Bone marrow (tissue), 2 donors: ENCODE data around the gene SNAPC4.
"Not testable (repeated sequence)": the region's sequence is repeated elsewhere in the genome, so short reads cannot be mapped to it uniquely, and the experiment has no call there.

ENCODE experiments used
- DNase-seq, 2 donors: peaks; one replicate each; lab custom pipeline; 2025; lab: John Stamatoyannopoulos, UW

Gene SNAPC4

DNA sequence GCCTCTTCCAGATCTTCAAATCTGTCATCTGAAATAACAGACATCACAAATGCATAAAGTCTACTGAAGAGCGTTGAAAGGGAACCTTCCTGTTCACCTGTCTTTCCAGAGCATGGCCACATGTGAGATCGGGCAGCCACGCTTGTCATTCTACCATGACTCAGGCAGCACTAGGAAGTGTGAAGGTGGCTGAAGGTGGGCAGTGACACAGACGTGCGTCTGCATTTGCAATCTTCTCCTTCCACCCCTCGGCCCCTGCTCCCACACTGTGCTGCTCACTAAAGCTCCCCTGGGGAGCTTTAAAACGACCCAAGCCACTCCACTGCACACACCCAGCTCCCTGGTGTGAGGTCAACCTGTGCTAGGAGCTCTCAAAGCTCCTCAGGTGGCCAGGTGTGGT lies 7.9 kb upstream of the SNAPC4 start:
- no peak for DNase-seq

- DNase-seq: not testable (repeated sequence)
Measured at GRCh38 chr9:136407061-136407460, 7.1 kb upstream of the SNAPC4 start.

DNA sequence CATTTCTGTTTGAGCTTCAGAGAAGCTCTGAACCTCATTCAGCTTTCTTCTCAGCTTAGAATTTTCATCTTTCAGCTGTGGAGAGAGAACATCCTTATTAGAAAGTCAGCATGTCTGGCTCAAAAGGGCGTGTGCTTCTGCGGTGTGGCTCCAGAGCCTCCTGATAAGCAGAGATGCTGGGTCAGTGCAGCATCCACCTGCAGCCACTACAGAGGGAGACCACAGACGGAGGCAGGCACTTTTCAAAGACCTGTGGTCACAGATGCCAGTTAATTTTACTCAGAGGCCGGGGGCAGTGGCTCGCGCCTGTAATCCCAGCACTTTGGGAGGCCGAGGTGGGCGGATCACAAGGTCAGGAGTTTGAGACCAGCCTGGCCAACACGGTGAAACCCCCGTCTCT lies 5.9 kb upstream of the SNAPC4 start:
- not testable (repeated sequence) for DNase-seq

GRCh38 chr9:136405481-136405880 lies 5.5 kb upstream of the SNAPC4 start:
- no peak for DNase-seq

DNA sequence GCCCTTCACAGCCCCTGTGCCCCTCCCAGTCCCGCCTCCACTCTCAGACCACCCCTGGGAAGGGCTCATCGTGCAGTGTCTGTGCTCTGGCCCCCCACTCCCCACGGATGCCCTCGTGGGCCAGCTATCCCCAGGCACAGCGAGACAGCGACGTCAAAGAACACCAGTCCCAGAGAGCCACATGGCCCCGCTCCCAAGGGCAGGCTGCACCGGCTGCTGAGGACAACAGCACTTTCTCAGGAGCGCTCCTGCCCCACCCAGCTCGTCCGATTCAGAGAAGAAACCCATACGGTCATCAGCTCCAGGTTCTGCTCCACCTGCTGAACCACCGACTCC lies 4.8 kb upstream of the SNAPC4 start:
- no peak for DNase-seq

DNA sequence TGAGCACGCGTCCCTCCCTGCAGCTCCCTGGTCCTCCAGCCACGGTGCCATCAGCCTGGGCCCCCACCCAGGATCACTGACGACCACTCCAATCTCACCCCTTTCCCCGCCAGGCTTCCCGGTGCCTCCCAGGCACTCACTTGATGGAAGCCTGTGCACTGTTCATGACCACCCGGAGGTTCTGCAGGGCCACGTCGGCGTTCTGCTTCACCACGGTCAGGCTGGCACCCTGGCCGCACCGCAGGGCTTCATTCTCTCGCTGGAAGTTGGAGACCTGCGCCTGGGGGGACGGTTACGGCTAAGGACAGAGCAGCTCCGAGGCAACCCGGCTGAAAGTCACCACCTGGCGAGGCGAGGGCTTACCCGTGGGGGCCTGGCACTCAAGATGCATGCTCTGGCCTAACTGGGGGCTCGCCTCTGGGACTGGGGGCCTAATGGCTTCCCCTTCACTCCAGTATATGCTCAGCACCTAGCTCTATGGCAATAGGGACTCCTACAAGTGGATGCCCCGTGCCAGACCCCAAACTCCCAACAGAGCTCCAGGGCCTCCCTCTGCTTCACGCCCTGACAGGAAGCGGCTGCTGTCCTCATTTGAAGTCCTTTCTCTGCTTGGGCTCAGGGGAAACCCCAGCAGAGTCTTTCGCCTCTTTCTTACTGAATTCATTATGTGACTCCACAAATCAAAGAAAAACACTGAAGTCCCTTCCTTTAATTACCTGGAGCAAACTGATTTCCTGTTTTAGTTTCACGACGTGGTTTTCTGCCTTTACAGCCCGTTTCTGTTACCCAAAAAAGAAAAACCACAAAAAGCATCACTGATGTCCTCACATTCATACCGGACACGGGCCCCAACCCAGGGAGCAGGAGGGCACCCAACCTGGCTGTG lies 4.2 kb upstream of the SNAPC4 start:
- DNase-seq: no peak

GRCh38 chr9:136403538-136403914 lies 3.6 kb upstream of the SNAPC4 start:
- DNase-seq: no peak

GRCh38 chr9:136402067-136402466 lies 2.1 kb upstream of the SNAPC4 start:
- no peak for DNase-seq

DNA sequence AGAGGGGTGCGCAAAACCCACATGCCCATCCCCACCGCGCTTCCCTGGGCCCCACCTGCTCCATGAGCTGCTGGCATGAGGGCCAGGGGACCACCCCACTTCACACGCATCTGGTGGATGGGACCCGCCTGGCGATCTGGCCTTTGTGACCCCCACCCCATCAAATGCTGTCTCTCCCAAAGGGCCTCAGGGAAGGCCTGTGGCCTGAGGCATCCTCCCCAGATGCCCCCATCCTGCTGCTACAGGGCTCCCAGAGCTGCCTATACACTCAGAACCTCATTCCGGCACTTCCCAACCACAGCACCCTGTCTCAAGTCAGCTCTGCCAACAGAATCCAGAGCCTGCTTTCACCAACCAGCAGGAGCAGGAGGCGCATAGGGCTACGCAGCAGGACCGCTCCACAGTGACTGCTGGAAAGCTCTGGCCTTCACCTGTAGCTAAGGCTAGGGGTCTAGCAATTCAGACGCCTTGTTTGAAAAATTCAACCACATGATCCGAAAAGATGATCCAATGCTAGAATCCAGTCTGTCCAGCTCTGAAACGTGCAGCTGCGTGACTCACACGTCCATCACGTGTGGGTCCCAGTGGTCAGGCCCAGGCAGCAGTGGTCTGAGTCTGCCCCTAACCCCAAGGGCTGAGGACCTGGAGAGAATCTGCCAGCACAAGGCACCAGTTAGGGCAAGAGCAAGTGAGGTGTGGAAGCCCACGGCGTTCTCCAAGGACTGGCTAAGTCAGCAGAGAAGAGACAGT lies 1.4 kb upstream of the SNAPC4 start:
- no peak for DNase-seq

DNA sequence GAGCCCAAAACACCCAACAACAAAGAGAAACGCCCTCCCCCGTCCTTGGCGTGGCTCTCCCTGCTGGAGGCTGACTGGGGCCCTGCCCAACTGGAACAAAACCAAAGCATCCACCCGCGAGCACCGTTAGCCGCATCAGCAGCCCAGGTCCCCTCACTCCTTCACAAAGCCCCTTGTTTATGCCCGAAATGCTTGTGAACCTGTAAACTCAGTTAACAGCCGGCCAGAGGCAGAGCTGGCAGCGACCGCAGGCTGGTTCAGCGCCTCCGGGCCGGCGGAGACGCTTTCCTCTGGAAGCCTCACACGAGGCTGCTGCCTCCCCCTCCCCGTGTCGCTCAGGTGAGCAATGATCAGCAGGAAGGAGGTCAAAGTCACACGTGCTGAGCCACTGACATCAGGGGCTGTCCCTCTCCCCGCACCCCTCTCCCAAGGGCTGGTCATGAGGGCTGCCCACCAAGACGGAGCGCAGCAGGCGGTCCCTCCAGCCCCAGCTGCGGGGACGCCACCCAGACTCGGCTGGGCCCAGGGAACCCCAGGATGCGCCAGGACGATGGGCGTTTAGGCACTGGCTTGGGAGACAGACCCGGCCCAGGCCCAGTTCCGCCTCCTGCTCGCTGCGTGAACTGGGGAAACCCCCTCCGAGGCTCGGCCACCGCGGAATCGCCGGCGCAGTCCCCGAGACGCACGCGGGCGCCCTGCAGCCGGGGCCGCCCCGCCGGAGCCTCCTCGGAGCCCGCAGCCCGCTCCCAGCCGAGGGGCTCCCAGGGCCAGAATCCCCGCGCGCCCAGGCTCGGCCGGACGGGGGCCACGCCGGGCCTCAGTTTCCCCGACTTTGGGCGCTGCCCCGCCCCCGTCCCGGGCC lies 563 bp downstream of the SNAPC4 start:
- DNase-seq: peak in 1 of 2 donors; percentile 25

DNA sequence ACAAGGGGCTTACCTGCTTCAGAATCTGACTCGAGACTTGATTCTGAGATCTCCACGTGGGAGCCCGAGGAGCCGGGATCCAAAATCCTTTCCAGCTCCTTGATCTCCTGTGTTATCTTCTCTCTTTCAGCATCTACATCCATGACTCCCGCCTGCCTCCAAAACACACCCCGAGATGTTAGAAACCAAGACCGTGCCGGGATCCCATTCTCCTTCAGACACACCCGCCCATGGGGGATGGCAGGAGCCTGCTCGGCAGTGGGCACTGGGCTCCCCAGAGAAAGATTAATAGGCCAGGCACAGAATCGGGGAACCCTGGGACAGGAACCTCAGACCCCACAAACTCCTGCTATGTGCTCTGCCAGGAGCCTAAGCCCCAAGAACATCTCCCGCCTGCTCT lies 1.7 kb downstream of the SNAPC4 start:
- DNase-seq: no peak

DNA sequence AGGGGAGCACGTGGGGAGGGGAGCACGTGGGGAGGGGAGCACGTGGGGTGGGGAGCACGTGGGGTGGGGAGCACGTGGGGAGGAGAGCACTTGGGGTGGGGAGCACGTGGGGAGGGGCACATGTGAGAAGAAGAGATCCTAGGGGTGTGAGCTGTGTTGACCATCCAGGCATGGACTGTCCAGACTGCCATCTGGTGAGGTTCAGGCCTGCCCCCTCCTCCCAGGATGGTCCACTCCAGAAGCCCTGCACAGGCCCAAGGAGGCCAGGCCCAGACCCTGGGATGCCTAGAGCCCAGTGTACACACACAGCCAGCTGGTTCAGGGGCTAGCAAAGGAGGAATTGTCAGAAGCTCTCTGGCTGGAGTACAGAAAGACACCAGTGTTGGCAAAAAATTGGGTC lies 2.3 kb downstream of the SNAPC4 start:
- DNase-seq: no peak

- DNase-seq: no peak
Measured at GRCh38 chr9:136396219-136396515, 3.8 kb downstream of the SNAPC4 start.

DNA sequence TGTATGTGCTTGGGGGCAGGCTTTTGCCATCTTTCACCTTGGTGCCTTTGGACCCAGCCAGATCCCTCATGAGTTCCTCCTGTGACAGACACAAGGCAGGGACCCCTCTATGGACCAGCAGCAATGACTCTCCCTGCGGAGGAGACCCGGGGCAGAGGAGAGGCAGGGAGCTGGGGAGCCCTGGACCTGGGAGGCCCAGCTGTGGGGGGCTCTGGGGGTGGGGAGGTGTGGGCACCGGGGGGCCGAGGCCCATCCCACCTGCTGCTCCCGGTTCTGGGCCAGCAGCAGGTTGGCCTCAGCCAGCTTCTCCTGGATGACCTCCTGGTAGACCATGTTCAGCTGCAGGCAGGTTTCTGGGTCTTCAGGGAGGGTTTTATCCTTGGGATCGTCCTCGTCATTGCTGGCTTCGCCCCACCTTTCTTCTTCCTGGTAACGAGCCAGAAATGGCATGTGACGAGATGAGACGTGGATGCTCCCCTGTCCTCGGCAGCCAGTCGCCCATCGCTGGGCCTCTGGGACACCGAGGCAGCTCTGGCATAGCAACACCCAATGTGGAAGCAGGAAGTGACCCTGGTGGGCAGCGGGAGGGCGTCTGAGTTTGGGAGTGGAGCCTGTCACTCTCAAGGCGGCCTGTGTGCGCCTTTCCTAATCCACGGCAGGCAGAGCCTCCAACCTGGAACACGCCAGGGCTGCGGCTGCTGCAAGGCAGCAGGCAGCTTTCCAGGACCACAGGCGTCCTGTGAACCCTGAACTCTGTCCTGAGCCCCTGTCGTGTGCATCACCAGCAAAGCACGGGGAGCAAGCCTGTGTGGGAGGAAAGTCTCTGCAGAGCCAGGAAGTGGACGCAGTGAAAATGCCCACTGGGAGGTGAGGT lies 4.4 kb downstream of the SNAPC4 start:
- no peak for DNase-seq

- DNase-seq: no peak
Measured at GRCh38 chr9:136395020-136395340, 5.0 kb downstream of the SNAPC4 start.

DNA sequence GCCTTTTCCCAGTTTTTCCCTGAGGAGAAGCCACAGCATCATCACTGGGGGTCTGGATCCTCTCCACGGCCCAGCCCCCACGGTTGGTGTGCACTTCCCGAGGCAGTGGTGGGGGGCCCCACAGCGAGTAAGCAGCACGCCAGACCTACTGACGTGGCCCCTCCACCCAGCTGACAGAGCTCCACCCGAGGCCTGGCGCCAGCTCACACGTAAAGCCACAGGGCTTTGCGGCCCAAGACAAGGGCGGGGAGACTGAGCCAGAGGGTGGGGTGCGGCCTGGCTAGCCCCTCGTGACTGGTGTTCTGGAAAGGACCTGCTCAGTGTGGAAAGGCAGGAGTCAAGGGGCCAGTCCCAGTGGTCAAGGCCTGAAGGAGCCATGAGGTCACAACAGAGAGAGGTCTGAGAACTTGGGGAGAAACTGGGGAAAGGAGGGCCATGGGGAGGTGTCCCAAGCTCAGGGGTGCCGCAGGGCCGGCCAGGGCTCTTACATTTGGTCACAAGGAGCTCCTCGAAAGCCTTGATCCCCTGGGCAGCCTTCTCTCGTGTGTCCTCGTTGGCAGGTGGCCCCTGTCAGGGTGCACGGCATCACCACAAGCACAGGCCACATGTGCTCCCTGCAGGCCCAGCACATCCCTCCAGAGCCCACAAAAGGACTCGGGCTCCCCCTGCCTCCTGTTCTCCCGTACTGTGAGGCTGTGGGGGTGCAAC lies 5.5 kb downstream of the SNAPC4 start:
- no peak for DNase-seq

DNA sequence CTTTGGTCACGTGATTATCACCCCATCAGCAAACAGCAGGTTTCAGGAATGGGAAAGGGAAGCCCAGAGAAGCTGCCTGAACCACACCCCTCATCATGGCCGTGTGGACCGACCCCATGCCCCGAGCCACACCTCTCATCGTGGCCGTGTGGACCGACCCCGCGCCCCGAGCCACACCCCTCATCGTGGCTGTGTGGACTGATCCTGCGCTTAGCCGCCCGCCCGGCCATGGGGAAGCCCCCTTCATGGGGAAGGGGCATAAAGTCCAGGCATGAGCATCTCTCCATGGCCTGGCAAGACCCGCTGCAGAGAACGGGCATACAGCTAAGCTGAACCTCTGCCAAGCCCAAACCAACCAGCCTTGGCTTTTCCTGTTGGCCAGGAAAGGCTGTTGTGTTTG lies 6.4 kb downstream of the SNAPC4 start:
- DNase-seq: no peak

GRCh38 chr9:136392538-136393449 lies 7.2 kb downstream of the SNAPC4 start:
- DNase-seq: no peak

DNA sequence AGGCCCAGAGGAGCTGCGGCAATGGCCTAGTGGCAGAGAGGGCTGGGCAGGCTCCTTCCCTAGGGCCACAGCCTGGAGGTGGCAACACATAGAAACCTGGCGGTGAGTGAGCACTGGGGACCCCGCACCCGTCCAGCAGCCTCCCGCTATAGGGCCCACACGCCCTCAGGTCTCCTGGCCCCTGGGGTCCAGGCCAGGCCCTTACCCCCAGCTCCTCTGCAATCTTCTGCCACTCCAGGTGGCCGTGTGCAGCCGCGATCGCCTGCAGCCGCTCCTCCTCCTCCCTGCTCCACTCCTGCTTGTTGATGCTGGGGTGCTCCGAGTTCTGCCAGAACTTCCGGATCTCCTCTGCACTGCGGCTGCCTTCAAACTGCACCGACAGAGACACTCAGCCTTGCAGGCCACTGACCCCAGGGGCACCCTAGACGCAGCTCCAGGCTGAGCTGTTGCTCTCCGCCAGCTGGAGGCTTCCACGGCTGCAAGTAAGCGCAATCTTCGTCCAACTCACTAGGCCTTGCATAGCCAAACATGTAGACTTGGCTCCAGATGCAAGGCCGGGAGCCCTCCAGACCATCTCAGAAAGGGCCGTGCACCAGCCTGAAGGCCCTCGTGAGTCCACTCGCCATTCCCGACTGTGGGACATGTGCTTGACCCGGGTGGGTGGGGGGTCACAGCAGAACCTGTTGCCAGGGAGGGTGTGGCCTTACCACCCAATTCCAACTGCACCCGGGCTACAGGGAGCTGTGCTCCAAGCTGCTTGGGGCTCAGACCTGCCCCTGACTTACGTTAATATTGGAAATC lies 8.0 kb downstream of the SNAPC4 start:
- no peak for DNase-seq
